KMS-11 (cell line): ENCODE data around the gene PRDX5.

Experiments used
- H2AFZ ChIP-seq: fragments of 200-600 bp; sonication (generic); 2 replicates; pipeline ENCODE4 v1.6.1; 2016; ENCODE audit warnings: antibody characterized with exemption, mixed run types, low read depth
- H3K27ac ChIP-seq: fragments of 200-600 bp; sonication (generic); 2 replicates; pipeline ENCODE4 v1.6.1; 2016; ENCODE audit warnings: mild to moderate bottlenecking, mixed run types
- H3K27me3 ChIP-seq: fragments of 200-600 bp; sonication (generic); 2 replicates; pipeline ENCODE4 v1.6.1; 2017; ENCODE audit warnings: mild to moderate bottlenecking, low read depth, mixed run types, moderate library complexity; ENCODE audit not compliant: insufficient read depth
- H3K36me3 ChIP-seq: fragments of 200-600 bp; sonication (generic); 2 replicates; pipeline ENCODE4 v1.6.1; 2017; ENCODE audit warnings: mild to moderate bottlenecking, mixed run types; ENCODE audit not compliant: insufficient read depth
- H3K4me1 ChIP-seq: fragments of 200-600 bp; sonication (generic); 2 replicates; pipeline ENCODE4 v1.6.1; 2016; ENCODE audit warnings: mild to moderate bottlenecking, low read depth, mixed run types; ENCODE audit not compliant: poor library complexity, severe bottlenecking
- H3K4me2 ChIP-seq: fragments of 200-600 bp; sonication (generic); 2 replicates; pipeline ENCODE4 v1.7.0; 2016; ENCODE audit warnings: mild to moderate bottlenecking, mixed run types
- H3K4me3 ChIP-seq: fragments of 200-600 bp; sonication (generic); IDR thresholded peaks from 2 replicates; pipeline ENCODE4 v1.6.1; 2017; ENCODE audit warnings: low read depth, low read length, mixed read lengths; ENCODE audit not compliant: insufficient read depth
- H3K79me2 ChIP-seq: fragments of 200-600 bp; sonication (generic); 2 replicates; pipeline ENCODE4 v1.6.1; 2016; ENCODE audit warnings: low read depth, mixed run types; ENCODE audit not compliant: insufficient read depth
- H3K9ac ChIP-seq: fragments of 200-600 bp; sonication (generic); 2 replicates; pipeline ENCODE4 v1.6.1; 2016; ENCODE audit warnings: mild to moderate bottlenecking, mixed run types
- H4K20me1 ChIP-seq: fragments of 200-600 bp; sonication (generic); 2 replicates; pipeline ENCODE4 v1.6.1; 2016; ENCODE audit warnings: mild to moderate bottlenecking, mixed run types; ENCODE audit not compliant: insufficient read depth
- TF ChIP-seq, protein P1 (sequence below): fragments of 200-600 bp; sonication (generic); conservative IDR thresholded peaks from 2 replicates; pipeline ENCODE4 v1.6.1; 2017; ENCODE audit warnings: low read depth, mild to moderate bottlenecking, antibody characterized with exemption, low read length, moderate library complexity, mixed read lengths

The PRDX5 gene

GRCh38 chr11:64292460-64293254, 25.3 kb upstream of the PRDX5 start:
- TF ChIP-seq, protein P1, sequence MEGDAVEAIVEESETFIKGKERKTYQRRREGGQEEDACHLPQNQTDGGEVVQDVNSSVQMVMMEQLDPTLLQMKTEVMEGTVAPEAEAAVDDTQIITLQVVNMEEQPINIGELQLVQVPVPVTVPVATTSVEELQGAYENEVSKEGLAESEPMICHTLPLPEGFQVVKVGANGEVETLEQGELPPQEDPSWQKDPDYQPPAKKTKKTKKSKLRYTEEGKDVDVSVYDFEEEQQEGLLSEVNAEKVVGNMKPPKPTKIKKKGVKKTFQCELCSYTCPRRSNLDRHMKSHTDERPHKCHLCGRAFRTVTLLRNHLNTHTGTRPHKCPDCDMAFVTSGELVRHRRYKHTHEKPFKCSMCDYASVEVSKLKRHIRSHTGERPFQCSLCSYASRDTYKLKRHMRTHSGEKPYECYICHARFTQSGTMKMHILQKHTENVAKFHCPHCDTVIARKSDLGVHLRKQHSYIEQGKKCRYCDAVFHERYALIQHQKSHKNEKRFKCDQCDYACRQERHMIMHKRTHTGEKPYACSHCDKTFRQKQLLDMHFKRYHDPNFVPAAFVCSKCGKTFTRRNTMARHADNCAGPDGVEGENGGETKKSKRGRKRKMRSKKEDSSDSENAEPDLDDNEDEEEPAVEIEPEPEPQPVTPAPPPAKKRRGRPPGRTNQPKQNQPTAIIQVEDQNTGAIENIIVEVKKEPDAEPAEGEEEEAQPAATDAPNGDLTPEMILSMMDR: no peak
- no peak overlapping the region for H3K4me2 ChIP-seq

DNA sequence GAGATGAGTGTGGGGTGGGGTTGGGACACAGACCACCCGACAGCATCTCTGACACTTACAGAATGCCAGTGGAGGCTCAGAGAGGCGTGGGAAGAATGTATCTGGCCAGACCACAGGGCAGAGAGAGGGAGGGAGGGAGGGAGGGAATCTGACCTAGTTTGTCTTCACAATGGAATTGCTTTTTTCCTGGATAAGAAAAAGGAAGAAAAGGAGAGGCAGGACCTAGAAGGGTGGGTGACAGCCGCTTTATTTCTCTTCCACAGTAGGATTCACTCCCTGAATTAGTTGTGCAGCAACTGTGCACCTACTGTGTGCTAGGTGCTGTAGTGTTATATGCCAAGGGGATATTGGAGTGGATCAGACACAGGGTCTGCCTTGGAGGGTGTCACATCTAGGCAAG, 23.1 kb upstream of the PRDX5 start:
- no peaks in the 10 kb centered on the region for H3K4me1 ChIP-seq
- H3K27me3 ChIP-seq: peaks cover 4% of the 10 kb centered on the region; the same call in 1 of the 2 replicates
- H4K20me1 ChIP-seq: no peaks in the 10 kb centered on the region
- H2AFZ ChIP-seq: no peak overlapping the region
- TF ChIP-seq, protein P1: no peak
- no peaks in the 10 kb centered on the region for H3K36me3 ChIP-seq
- no peak overlapping the region for H3K4me3 ChIP-seq
- no peak overlapping the region for H3K4me2 ChIP-seq
- H3K27ac ChIP-seq: no peak overlapping the region
- H3K9ac ChIP-seq: no peak overlapping the region
- H3K79me2 ChIP-seq: no peaks in the 10 kb centered on the region

More at GRCh38 chr11:64292460-64293254, 25.3 kb upstream of the PRDX5 start:
- Histone ChIP-seq H3K27ac (no peak overlapping the region), H2AFZ (no peak overlapping the region), H3K79me2 (no peaks in the 10 kb centered on the region), H3K36me3 (no peaks in the 10 kb centered on the region), H3K4me3 (no peak overlapping the region), H3K9ac (no peak overlapping the region), H3K4me1 (no peaks in the 10 kb centered on the region), H3K27me3 (no peaks in the 10 kb centered on the region; the same call in 1 of the 2 replicates), H4K20me1 (no peaks in the 10 kb centered on the region)

DNA sequence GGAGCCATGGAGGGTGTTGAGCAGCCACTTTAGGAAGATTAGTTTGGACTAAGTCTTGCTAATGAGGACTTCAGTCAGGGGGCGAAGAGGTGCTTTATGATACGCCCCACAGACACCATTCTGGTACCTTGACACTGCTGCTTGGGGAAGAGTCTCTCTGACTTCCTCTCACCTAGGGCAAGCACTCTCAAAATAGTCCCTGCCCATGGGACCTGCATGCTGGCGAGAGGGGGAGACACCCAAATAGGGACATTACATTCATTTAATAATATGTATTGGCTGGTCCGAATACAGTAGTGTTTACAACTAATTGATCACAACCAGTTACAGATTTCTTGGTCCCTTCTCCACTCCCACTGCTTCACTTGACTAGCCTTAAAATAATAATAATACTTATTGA, 22.2 kb upstream of the PRDX5 start:
- TF ChIP-seq, protein P1: no peak
- Histone ChIP-seq H3K4me1 (peaks cover 2% of the 10 kb centered on the region), H3K9ac (no peak overlapping the region), H3K4me2 (no peak overlapping the region), H3K36me3 (no peaks in the 10 kb centered on the region), H3K4me3 (no peak overlapping the region), H3K79me2 (no peaks in the 10 kb centered on the region), H3K27ac (no peak overlapping the region), H3K27me3 (peaks cover 13% of the 10 kb centered on the region), H2AFZ (no peak overlapping the region), H4K20me1 (no peaks in the 10 kb centered on the region)

- no peaks in the 10 kb centered on the region for H4K20me1 ChIP-seq
- no peaks in the 10 kb centered on the region for H3K36me3 ChIP-seq
- peaks cover 14% of the 10 kb centered on the region for H3K27me3 ChIP-seq
- H3K4me3 ChIP-seq: no peak overlapping the region
- H3K4me1 ChIP-seq: peaks cover 7% of the 10 kb centered on the region
- H3K79me2 ChIP-seq: no peaks in the 10 kb centered on the region
- TF ChIP-seq, protein P1: no peak
- H3K9ac ChIP-seq: no peak overlapping the region
- no peak overlapping the region for H2AFZ ChIP-seq
- no peak overlapping the region for H3K27ac ChIP-seq
- no peak overlapping the region for H3K4me2 ChIP-seq
Observed at GRCh38 chr11:64296236-64296635, 21.7 kb upstream of the PRDX5 start.
